DND-41 (cell line): Measurements from ENCODE around the gene PTPRA.

Experiments used
- EZH2 ChIP-seq: IDR thresholded peaks from 3 replicates; pipeline ENCODE4 v1.6.1; 2012; ENCODE audit warnings: borderline replicate concordance, low read depth, mild to moderate bottlenecking, moderate library complexity, low read length, inconsistent platforms; ENCODE audit not compliant: severe bottlenecking
- TF ChIP-seq, protein P1 (sequence below): IDR thresholded peaks from 2 replicates; pipeline ENCODE4 v1.5.1; 2012; ENCODE audit warnings: borderline replicate concordance, low read length, moderate library complexity, mild to moderate bottlenecking; ENCODE audit not compliant: poor library complexity, severe bottlenecking; ENCODE audit errors: extremely low read depth

DNA sequence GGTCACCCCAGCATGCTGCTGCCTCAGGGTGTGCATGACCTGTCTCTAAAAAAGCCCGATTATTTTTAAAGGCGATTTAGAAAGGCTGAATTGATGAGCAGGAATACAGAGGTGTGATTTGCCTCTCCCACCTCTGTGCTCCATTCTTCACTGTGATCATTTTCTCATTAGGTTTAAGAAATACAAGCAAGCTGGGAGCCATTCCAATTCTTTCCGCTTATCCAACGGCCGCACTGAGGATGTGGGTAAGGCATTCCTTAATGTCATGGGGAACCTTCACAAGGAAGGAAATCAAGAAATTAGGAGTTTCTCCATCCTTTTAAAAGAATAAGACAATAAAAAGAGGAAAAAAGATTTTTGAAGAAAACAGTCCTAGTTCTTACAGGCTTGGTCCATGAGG is 114.6 kb downstream of the PTPRA start:
- TF ChIP-seq, protein P1, sequence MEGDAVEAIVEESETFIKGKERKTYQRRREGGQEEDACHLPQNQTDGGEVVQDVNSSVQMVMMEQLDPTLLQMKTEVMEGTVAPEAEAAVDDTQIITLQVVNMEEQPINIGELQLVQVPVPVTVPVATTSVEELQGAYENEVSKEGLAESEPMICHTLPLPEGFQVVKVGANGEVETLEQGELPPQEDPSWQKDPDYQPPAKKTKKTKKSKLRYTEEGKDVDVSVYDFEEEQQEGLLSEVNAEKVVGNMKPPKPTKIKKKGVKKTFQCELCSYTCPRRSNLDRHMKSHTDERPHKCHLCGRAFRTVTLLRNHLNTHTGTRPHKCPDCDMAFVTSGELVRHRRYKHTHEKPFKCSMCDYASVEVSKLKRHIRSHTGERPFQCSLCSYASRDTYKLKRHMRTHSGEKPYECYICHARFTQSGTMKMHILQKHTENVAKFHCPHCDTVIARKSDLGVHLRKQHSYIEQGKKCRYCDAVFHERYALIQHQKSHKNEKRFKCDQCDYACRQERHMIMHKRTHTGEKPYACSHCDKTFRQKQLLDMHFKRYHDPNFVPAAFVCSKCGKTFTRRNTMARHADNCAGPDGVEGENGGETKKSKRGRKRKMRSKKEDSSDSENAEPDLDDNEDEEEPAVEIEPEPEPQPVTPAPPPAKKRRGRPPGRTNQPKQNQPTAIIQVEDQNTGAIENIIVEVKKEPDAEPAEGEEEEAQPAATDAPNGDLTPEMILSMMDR: no peak
- no peak for TF ChIP-seq EZH2
